Measurements from ENCODE around the gene MIA3. TPM values are rescaled to one million over a fixed set of nuclear protein-coding genes. Genes with fewer than 3 reads are reported as not detected.
A peak's percentile ranks its signal among the peaks of the same experiment; 100 is the strongest.

Gene MIA3, protein sequence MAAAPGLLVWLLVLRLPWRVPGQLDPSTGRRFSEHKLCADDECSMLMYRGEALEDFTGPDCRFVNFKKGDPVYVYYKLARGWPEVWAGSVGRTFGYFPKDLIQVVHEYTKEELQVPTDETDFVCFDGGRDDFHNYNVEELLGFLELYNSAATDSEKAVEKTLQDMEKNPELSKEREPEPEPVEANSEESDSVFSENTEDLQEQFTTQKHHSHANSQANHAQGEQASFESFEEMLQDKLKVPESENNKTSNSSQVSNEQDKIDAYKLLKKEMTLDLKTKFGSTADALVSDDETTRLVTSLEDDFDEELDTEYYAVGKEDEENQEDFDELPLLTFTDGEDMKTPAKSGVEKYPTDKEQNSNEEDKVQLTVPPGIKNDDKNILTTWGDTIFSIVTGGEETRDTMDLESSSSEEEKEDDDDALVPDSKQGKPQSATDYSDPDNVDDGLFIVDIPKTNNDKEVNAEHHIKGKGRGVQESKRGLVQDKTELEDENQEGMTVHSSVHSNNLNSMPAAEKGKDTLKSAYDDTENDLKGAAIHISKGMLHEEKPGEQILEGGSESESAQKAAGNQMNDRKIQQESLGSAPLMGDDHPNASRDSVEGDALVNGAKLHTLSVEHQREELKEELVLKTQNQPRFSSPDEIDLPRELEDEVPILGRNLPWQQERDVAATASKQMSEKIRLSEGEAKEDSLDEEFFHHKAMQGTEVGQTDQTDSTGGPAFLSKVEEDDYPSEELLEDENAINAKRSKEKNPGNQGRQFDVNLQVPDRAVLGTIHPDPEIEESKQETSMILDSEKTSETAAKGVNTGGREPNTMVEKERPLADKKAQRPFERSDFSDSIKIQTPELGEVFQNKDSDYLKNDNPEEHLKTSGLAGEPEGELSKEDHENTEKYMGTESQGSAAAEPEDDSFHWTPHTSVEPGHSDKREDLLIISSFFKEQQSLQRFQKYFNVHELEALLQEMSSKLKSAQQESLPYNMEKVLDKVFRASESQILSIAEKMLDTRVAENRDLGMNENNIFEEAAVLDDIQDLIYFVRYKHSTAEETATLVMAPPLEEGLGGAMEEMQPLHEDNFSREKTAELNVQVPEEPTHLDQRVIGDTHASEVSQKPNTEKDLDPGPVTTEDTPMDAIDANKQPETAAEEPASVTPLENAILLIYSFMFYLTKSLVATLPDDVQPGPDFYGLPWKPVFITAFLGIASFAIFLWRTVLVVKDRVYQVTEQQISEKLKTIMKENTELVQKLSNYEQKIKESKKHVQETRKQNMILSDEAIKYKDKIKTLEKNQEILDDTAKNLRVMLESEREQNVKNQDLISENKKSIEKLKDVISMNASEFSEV (N-terminal part only)
- total RNA-seq (10 to 100 TPM; 54.3 to 69.3 TPM), polyA plus RNA-seq (10 to 100 TPM; 20.7 to 28.9 TPM)
- long read RNA-seq, donor 1, full-length matches to known transcripts: 5 of 20 reads
- long read RNA-seq, donor 1, partial matches to known transcripts: 15 of 20 reads
- long read RNA-seq, donor 1, other reads (novel, unspliced or antisense): 0 of 20 reads
- long read RNA-seq, donor 2, partial matches to known transcripts: 9 of 12 reads
- long read RNA-seq, donor 2, other reads (novel, unspliced or antisense): 0 of 12 reads
- long read RNA-seq, donor 3, partial matches to known transcripts: 0 of 5 reads
- long read RNA-seq, donor 3, other reads (novel, unspliced or antisense): 0 of 5 reads
- long read RNA-seq, donor 4, partial matches to known transcripts: 0 of 4 reads
- long read RNA-seq, donor 4, other reads (novel, unspliced or antisense): 0 of 4 reads
- long read RNA-seq, donor 5, partial matches to known transcripts: 21 of 24 reads
- long read RNA-seq, donor 5, other reads (novel, unspliced or antisense): 0 of 24 reads

DNA sequence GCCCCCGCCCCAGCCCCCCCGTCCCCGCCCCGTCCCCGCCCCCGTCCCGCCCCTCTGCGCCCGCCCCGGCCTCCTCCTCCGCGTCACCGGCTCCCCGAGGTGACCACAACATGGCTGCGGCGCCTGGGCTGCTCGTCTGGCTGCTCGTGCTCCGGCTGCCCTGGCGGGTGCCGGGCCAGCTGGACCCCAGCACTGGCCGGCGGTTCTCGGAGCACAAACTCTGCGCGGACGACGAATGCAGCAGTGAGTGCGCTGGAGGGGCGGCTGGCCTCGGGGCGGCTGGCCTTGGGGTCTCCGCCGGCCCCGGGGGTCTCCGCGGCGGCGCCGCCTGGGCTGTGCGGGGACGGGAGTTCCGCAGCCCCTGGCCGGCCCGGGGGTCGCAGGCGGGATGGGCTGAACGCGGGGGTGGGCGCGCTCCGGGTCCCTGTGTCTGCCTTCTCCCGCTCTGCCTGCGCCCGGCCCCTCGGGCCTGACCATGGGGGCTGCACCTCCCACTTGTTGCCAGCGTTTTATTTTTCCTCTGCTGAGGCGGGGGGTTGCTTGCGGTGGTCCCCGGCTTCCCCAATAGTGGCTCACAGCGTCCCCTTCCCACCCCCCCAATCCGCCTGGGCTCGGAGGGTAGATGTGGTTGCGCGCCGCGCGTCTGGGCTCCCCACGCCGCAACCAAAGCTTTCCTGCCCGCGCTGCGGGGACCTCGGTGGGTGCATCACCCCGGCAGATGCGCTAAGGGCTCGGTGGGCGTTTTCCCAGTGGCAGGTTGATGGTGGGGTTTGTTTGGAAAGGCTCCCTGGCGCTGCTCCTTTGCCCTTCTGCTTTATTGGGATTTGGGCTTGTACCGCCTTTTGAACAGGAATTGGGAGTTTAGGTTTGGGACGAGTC lies at the start of gene MIA3:
MIA3 (plus strand) TSS at position 97 of the 879 bp plus-strand sequence; CDS start at position 111, 14 bp downstream.
- Histone ChIP-seq H3K9ac (ENCODE audit: insufficient read depth in 1 of 2, low read length in 2 of 2) (peak within 1 kb of the TSS; percentile 66 to 71), H3K9me3 (ENCODE audit: control insufficient read depth in 4 of 4, insufficient read depth in 3 of 4, low read length in 3 of 4) (no peaks in the 10 kb centered on the region), H3K36me3 (ENCODE audit: control insufficient read depth in 4 of 4, insufficient read depth in 4 of 4, low read length in 4 of 4) (peaks cover 0 to 6% (median 2%) of the 10 kb centered on the region in 4 donors), H3K27ac (ENCODE audit: low read depth in 1 of 2, low read length in 1 of 2) (peak within 1 kb of the TSS; percentile 81 to 97), H3K27me3 (ENCODE audit: control insufficient read depth in 3 of 3, insufficient read depth in 3 of 3, low read length in 2 of 3) (peaks cover 5 to 9% (median 8%) of the 10 kb centered on the region in 3 donors), H3K4me3 (peak within 1 kb of the TSS; percentile 100), H3K4me1 (ENCODE audit: control insufficient read depth in 5 of 5, insufficient read depth in 5 of 5, low read length in 5 of 5) (peaks cover 0 to 13% (median 4%) of the 10 kb centered on the region in 5 donors)
- DNase-seq: peak in 2 of 3 donors; percentile 22 to 41
- ATAC-seq (ENCODE audit: insufficient read depth, low FRiP score): peak; percentile 86
- 0 to 1% methylated on average over 47 to 81 of the region's 81 CpGs for WGBS, 2 donors
- TF ChIP-seq, protein P1, sequence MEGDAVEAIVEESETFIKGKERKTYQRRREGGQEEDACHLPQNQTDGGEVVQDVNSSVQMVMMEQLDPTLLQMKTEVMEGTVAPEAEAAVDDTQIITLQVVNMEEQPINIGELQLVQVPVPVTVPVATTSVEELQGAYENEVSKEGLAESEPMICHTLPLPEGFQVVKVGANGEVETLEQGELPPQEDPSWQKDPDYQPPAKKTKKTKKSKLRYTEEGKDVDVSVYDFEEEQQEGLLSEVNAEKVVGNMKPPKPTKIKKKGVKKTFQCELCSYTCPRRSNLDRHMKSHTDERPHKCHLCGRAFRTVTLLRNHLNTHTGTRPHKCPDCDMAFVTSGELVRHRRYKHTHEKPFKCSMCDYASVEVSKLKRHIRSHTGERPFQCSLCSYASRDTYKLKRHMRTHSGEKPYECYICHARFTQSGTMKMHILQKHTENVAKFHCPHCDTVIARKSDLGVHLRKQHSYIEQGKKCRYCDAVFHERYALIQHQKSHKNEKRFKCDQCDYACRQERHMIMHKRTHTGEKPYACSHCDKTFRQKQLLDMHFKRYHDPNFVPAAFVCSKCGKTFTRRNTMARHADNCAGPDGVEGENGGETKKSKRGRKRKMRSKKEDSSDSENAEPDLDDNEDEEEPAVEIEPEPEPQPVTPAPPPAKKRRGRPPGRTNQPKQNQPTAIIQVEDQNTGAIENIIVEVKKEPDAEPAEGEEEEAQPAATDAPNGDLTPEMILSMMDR (IDR thresholded peaks at IDR 0.05; ENCODE audit: control extremely low read depth, extremely low read depth): no peak

DNA sequence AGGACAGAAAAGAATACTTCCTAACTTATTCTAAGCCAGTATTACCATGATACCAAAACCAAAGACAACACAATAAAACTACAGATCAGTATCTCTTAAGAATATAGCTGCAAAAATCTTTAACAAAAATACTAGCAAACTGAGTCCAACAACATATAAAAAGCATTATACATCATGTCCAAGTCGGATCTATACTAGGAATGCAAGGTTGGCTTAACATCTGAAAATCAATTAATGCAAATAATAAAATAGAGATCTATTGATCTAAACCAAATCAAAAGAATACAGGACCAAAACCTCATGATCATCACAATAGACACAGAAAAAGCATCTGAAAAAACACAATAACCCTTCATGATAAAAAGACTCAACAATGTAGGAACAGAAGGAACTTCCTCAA lies 47.1 kb upstream of the MIA3 start:
- Histone ChIP-seq H3K36me3 (ENCODE audit: control insufficient read depth in 4 of 4, insufficient read depth in 4 of 4, low read length in 4 of 4) (peaks cover 8 to 14% (median 12%) of the 10 kb centered on the region in 4 donors), H3K27ac (ENCODE audit: low read depth in 1 of 2, low read length in 1 of 2) (no peak overlapping the region), H3K9me3 (ENCODE audit: control insufficient read depth in 4 of 4, insufficient read depth in 3 of 4, low read length in 3 of 4) (no peaks in the 10 kb centered on the region), H3K4me3 (no peak overlapping the region), H3K27me3 (ENCODE audit: control insufficient read depth in 3 of 3, insufficient read depth in 3 of 3, low read length in 2 of 3) (no peaks in the 10 kb centered on the region), H3K4me1 (ENCODE audit: control insufficient read depth in 5 of 5, insufficient read depth in 5 of 5, low read length in 5 of 5) (no peaks in the 10 kb centered on the region), H3K9ac (ENCODE audit: insufficient read depth in 1 of 2, low read length in 2 of 2) (no peak overlapping the region)
- DNase-seq: no peak
- WGBS, 2 donors: 95 to 98% methylated on average over 1 of the region's 1 CpG
- no peak for ATAC-seq (ENCODE audit: insufficient read depth, low FRiP score)
- TF ChIP-seq, protein P1 (IDR thresholded peaks at IDR 0.05; ENCODE audit: control extremely low read depth, extremely low read depth): no peak
